Endothelial cell of umbilical vein (primary cell): ENCODE data around the gene SORCS3. TPM values are rescaled to one million over a fixed set of nuclear protein-coding genes. Genes with fewer than 3 reads are reported as not detected.

Experiments
- BruUV-seq: library from RNA; stranded (reverse); fragments of 400-500 nt; replicated peaks from 2 replicates; lab custom pipeline; 2021; lab: Mats Ljungman, UMichigan
- CTCF ChIA-PET: fragments of 300-600, 350-600 bp; sonication (Branson Sonifier 250); formaldehyde crosslinking; loops from one replicate; lab custom pipeline; 2021; ENCODE audit warnings: antibody characterized with exemption, inconsistent platforms; lab: Charles Lee
- POLR2A ChIA-PET: fragments of 300-600, 350-600 bp; sonication (Branson Sonifier 250); formaldehyde crosslinking; loops from one replicate; lab custom pipeline; 2021; ENCODE audit warnings: antibody characterized with exemption, inconsistent platforms; lab: Charles Lee
- DNase-seq: peaks from one replicate; pipeline ENCODE4 v3.0.0-alpha.2; 2011; ENCODE audit warnings: low read depth, low spot score
- FAIRE-seq: peaks from 2 replicates; lab custom pipeline; 2011; peaks lifted over from hg19 to GRCh38; lab: Jason Lieb, UNC
- H2AFZ ChIP-seq: 2 replicates; pipeline ENCODE4 v1.6.0; 2012; ENCODE audit warnings: low read depth, low read length, control low read depth, inconsistent platforms
- H3K27ac ChIP-seq: 2 replicates; pipeline ENCODE4 v1.5.1; 2011; ENCODE audit warnings: low read depth, mild to moderate bottlenecking, control low read depth, low read length, moderate library complexity; ENCODE audit not compliant: insufficient read depth
- H3K27me3 ChIP-seq, 2 experiments: 2 replicates each; pipeline versions ENCODE4 v1.6.0 to v1.6.1; 2011; ENCODE audit warnings: low read length in 2 of 2, mixed read lengths in 1 of 2; ENCODE audit not compliant: control insufficient read depth in 2 of 2, insufficient read depth in 2 of 2
- H3K36me3 ChIP-seq, 2 experiments: 2 replicates in 1 of 2; 3 replicates in 1 of 2; pipeline ENCODE4 v1.5.1; 2011; ENCODE audit warnings: low read length in 2 of 2, mild to moderate bottlenecking in 1 of 2, moderate library complexity in 1 of 2; ENCODE audit not compliant: control insufficient read depth in 2 of 2, insufficient read depth in 2 of 2; ENCODE audit errors: extremely low read depth in 1 of 2
- H3K4me1 ChIP-seq: 3 replicates; pipeline ENCODE4 v1.5.1; 2011; ENCODE audit warnings: mild to moderate bottlenecking, low read length; ENCODE audit not compliant: control insufficient read depth, insufficient read depth; ENCODE audit errors: extremely low read depth
- H3K4me2 ChIP-seq: 2 replicates; pipeline ENCODE4 v1.6.1; 2011; ENCODE audit warnings: low read length, control low read depth, mixed read lengths; ENCODE audit not compliant: insufficient read depth
- H3K4me3 ChIP-seq, 3 experiments: fragments of 200-600 bp in 1 of 3; sonication (generic), shearing (Covaris generic) in 1 of 3; replicated peaks in 1 of 3; 2 replicates each; pipeline ENCODE4 v1.5.1; 2011 to 2016; ENCODE audit warnings: control low read depth in 3 of 3, low read length in 3 of 3, mild to moderate bottlenecking in 2 of 3, inconsistent platforms in 1 of 3, low read depth in 1 of 3, moderate library complexity in 1 of 3; ENCODE audit not compliant: insufficient read depth in 1 of 3
- H3K79me2 ChIP-seq: 2 replicates; pipeline ENCODE4 v1.6.0; 2012; ENCODE audit warnings: low read length, inconsistent platforms; ENCODE audit not compliant: control insufficient read depth, insufficient read depth
- H3K9ac ChIP-seq: replicated peaks from 2 replicates; pipeline ENCODE3; 2011; ENCODE audit warnings: low read length, control low read depth; ENCODE audit not compliant: insufficient read depth; ENCODE audit errors: extremely low read depth
- H3K9me1 ChIP-seq: replicated peaks from 3 replicates; pipeline ENCODE4 v1.6.0; 2011; ENCODE audit warnings: mild to moderate bottlenecking, low read length; ENCODE audit not compliant: control insufficient read depth, insufficient read depth; ENCODE audit errors: extremely low read depth
- H3K9me3 ChIP-seq: replicated peaks from 2 replicates; pipeline ENCODE4 v1.5.1; 2012; ENCODE audit warnings: low read length, inconsistent platforms; ENCODE audit not compliant: control insufficient read depth, insufficient read depth
- H4K20me1 ChIP-seq: replicated peaks from 2 replicates; pipeline ENCODE3; 2011; ENCODE audit warnings: mild to moderate bottlenecking, low read length; ENCODE audit not compliant: control insufficient read depth, insufficient read depth; ENCODE audit errors: extremely low read depth
- CTCF ChIP-seq, 2 donors: IDR thresholded peaks; 1 replicate in 1 of 2; 2 replicates in 1 of 2; pipeline ENCODE4 v1.5.1; 2011; ENCODE audit warnings: low read length in 2 of 2, mild to moderate bottlenecking in 2 of 2, moderate library complexity in 2 of 2, control low read depth in 1 of 2, inconsistent platforms in 1 of 2, low read depth in 1 of 2; ENCODE audit not compliant: insufficient read depth in 1 of 2; ENCODE audit errors: extremely low read depth in 1 of 2
- EZH2 ChIP-seq: IDR thresholded peaks from 2 replicates; pipeline ENCODE4 v1.6.1; 2012; ENCODE audit warnings: borderline replicate concordance, low read depth, mild to moderate bottlenecking, moderate library complexity, low read length, inconsistent platforms; ENCODE audit not compliant: severe bottlenecking
- FOS ChIP-seq: IDR thresholded peaks from 2 replicates; pipeline ENCODE4 v1.6.1; 2011; ENCODE audit warnings: mild to moderate bottlenecking, low read length, moderate library complexity, borderline replicate concordance; ENCODE audit not compliant: insufficient read depth
- GATA2 ChIP-seq: IDR thresholded peaks from 2 replicates; pipeline ENCODE4 v1.7.0; 2011; ENCODE audit warnings: low read depth, mild to moderate bottlenecking, moderate library complexity, mixed read lengths, low read length; ENCODE audit not compliant: insufficient read length, insufficient read depth
- JUN ChIP-seq: IDR thresholded peaks from 2 replicates; pipeline ENCODE4 v1.6.1; 2011; ENCODE audit warnings: borderline replicate concordance, low read depth; ENCODE audit not compliant: insufficient read length, insufficient read depth
- MYC ChIP-seq: IDR thresholded peaks from one replicate; pipeline ENCODE4 v1.6.1; 2011; ENCODE audit warnings: mild to moderate bottlenecking, low read depth, low read length
- POLR2A ChIP-seq: IDR thresholded peaks from 2 replicates; pipeline ENCODE4 v1.6.1; 2012; ENCODE audit warnings: low read depth, mild to moderate bottlenecking, control low read depth, low read length
- POLR2AphosphoS5 ChIP-seq: IDR thresholded peaks from 2 replicates; pipeline ENCODE4 v1.6.1; 2012; ENCODE audit warnings: low read depth, mild to moderate bottlenecking, control low read depth, low read length, moderate library complexity; ENCODE audit not compliant: insufficient read depth
- dilution Hi-C: fragments of 300-500 bp; cut with MboI; formaldehyde crosslinking; loops from one replicate; pipeline ENCODE4 v1.15.0; 2019; ENCODE audit warnings: low sequenced_read_pairs; ENCODE audit not compliant: extremely low pct_ligation_motif_present
- intact Hi-C: fragments of 100-400 bp; cut with micrococcal nuclease; formaldehyde crosslinking; loops from one replicate; pipeline ENCODE4 v1.10.0; 2022
- polyA plus RNA-seq, 4 experiments: library from polyadenylated mRNA; depleted of rRNA in 3 of 4; stranded (reverse) in 3 of 4; unstranded in 1 of 4; fragments of >200 nt; gene quantifications; 2 replicates each; pipeline versions ENCODE4 v1.2.1 to v1.2.3, GENCODE V29; 2011 to 2012; ENCODE audit warnings: missing spikeins in 1 of 4
- total RNA-seq: library from RNA; stranded (reverse); gene quantifications from 2 replicates; pipeline ENCODE4 v1.2.3, GENCODE V29; 2021
- TF ChIP-seq, protein P1 (sequence below): IDR thresholded peaks from 2 replicates; pipeline ENCODE4 v1.6.1; 2011; ENCODE audit not compliant: insufficient read depth, insufficient read length

The SORCS3 gene
- total and polyA plus RNA-seq, 2 donors (not counting 3 experiments of a cell fraction or from before 2014, with no cell fraction given), result not detected

GRCh38 chr10:105070249-105070648, 429.2 kb downstream of the SORCS3 start:
- no TSS peak for BruUV-seq

More at GRCh38 chr10:105070249-105070648, 429.2 kb downstream of the SORCS3 start:
- Histone ChIP-seq H3K36me3 (no peaks in the 10 kb centered on the region), H3K9me3 (peaks cover 2% of the 10 kb centered on the region), H3K79me2 (no peaks in the 10 kb centered on the region), H3K9me1 (no peaks in the 10 kb centered on the region), H4K20me1 (no peaks in the 10 kb centered on the region), H3K4me2 (no peak overlapping the region), H3K9ac (no peak overlapping the region), H3K4me3 (no peak overlapping the region), H3K27ac (no peak overlapping the region), H2AFZ (no peak overlapping the region), H3K4me1 (no peaks in the 10 kb centered on the region), H3K27me3 (no peaks in the 10 kb centered on the region)
- no peak for FAIRE-seq
- ChIA-PET POLR2A (no interaction called here), CTCF (no interaction called here)
- TF ChIP-seq CTCF (IDR thresholded peaks at IDR 0.05; ENCODE audit: extremely low read depth in 1 of 2, insufficient read depth in 1 of 2, low read depth in 1 of 2, low read length in 2 of 2) (no peak), FOS (no peak), GATA2 (no peak), JUN (no peak), EZH2 (no peak), MYC (no peak), POLR2AphosphoS5 (no peak), POLR2A (no peak)
- TF ChIP-seq, protein P1, sequence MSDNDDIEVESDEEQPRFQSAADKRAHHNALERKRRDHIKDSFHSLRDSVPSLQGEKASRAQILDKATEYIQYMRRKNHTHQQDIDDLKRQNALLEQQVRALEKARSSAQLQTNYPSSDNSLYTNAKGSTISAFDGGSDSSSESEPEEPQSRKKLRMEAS, result no peak
- intact Hi-C loops (no loop called here), dilution Hi-C loops (no loop called here)
- no peak for DNase-seq
